GM19239 (cell line): ENCODE measurements around the gene LRRC8C.
"Not testable (repeated sequence)": the region's sequence is repeated elsewhere in the genome, so short reads cannot be mapped to it uniquely, and the experiment has no call there.

Source experiments
- DNase-seq: peaks from one replicate; pipeline ENCODE4 v3.0.0; 2011; ENCODE audit warnings: low spot score; ENCODE audit not compliant: insufficient read length
- FAIRE-seq: peaks from 2 replicates; lab custom pipeline; 2011; peaks lifted over from hg19 to GRCh38; lab: Jason Lieb, UNC

Gene LRRC8C

GRCh38 chr1:89607156-89607555 is 25.8 kb upstream of the LRRC8C start:
- no peak for FAIRE-seq
- DNase-seq, result no peak

GRCh38 chr1:89607586-89608318 is 25.2 kb upstream of the LRRC8C start:
- DNase-seq, result no peak
- no peak for FAIRE-seq

- FAIRE-seq (no peak), DNase-seq (no peak)
These were observed 24.5 kb upstream of the LRRC8C start for GRCh38 chr1:89608319-89608983.

DNA sequence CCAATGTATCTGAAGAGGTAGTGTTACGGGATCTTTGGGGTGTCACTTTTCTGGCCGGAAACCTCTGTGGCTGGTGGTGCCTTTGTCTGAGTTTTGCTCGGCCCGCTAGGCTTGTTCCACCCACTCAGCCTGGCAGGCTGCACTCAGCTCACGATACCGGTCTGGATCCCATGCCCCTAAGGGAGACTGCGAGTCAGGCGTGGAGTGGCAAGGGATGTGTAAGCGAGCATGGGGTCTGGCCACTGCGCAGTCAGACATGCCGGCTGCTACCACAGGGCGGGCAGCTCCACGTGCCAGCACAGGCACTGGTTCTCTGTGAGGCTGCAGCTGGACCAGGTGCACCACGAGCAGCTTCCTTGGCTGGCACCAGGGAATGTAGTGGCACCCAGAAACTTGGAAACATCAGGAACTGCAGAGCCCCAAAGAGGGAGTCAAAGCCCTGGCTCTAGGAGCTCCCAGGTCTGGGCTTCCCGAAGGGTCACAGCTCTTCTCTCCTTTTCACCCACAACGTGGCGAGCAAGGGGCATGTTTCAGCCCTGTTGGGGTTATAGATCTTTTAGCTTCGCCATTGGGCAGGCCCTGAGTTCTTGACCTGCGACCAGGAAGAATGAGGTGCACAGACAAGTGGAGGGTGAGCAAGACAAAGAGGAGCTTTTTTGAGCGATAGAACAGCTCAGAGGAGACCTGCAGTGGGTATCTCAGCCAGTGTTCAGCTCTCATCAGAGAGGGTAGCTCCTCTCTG is 23.8 kb upstream of the LRRC8C start:
- DNase-seq (no peak), FAIRE-seq (no peak)

- FAIRE-seq (no peak), DNase-seq (no peak)
These were observed 23.0 kb upstream of the LRRC8C start for GRCh38 chr1:89609781-89610456.

GRCh38 chr1:89610457-89611011 is 22.4 kb upstream of the LRRC8C start:
- FAIRE-seq (no peak), DNase-seq (no peak)

DNA sequence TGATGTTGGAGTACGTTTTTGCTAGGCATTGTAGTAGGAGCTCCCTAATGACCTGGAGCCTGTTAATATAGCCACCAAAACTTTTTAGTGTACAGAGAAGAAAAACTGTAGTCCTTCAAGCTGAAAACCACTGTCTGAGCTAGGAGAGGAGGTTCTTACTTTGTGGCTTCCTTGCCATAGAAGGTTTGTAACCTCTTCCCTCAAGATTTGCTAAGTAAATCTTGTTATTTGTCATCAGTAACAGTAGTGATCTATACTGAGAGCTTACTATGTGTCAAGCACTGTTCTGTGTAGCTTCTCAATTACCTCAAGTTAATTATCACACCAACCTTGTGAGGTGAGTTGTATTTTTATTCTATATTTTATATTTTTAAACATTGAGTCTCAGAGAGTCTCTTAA is 21.2 kb upstream of the LRRC8C start:
- peak; percentile 36 for DNase-seq
- FAIRE-seq, result peak; percentile 91

DNA sequence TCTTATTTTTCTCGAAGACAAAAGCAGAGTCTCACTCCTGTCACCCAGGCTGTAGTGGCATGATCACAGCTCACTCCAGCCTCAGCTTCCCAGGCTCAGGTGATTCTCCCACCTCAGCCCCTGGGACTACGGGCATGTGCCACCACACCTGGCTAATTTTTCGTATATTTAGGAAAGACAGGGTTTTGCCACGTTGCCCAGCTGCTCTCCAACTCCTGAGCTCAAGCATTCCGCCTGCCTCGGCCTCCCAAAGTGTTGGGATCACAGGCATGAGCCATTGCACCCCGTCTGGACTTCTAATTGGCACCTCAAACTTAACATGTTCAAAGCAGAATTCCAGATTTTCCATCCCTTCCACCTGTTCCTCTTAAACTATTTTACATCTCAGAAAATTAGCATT is 19.0 kb upstream of the LRRC8C start:
- DNase-seq (no peak), FAIRE-seq (no peak)

DNA sequence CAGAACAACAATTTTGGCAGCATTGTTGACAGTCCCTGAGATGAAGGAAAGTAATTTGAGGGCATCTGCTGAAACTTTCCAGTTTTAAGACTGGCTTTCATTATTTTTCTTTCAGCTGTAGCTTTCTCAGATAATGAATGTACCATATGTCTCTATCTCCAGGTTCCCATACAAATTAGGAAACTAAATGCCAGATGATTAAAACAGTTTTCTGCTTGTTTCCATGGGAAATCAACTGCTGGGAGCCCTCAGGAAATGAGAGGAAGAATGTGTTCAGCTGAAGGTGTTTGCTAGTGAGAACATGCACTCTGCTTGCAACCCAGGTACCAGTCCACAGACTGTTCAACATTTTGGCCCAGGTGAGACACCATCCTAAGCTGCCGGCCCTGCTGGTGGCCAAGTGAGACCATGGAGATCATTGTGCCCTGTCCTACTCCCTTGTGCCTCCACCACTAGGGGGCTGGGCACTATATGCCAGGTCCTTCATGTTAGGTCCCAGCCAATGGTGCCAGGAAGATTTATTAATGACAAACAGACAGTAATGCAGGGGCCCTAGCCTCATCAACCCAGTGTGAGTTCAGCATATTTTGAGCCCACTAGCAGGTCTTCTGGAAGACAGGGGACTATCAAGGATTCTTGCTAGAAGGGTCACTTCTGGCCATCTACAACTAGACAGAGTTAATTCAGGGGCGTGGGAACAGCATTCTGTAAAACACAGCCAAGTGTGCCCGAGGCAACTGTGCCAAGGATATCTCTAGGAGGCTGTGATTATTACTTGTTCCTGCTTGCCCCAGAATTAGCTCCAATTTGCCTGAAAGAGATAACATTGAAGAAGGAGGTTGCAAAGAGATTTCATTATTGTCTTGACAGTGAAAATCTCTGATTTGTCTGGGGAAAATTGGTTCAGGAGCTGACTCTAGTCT is 17.0 kb upstream of the LRRC8C start:
- DNase-seq, result no peak
- no peak for FAIRE-seq

DNA sequence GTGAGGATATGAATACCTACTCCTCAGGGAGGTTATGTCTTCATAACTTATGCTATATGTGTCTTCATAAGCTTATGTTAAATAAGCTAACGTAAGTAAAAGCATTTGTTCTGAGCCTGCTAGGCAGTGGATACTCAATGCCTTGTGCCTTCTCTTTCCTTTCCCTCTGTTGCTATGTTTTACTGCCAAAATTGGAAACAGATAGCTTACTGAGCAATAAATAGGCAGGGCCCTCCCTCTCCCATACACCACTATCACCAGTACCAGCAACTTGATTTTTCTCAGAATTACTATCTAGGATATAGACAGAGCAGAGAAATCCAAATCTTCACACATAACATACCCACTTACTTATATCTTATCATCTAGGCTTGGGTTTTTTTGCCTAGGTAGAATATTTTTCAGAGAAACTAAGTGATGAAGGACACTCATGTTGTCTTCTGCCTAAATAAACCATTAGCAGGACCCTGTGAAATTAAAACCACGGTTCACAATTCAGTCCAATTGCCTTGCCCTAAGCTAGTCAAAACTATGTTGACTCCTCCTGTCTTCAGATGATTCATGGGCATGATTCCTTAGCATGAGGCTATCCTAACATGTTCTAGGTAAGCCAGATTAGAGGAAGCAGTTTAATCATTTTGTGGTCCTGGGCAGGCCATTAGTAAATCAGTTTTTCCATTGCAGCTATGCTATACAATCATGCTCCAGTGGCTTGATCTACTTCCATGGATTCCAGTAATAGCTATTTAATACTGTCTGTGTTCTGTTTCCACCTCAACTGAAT is 15.9 kb upstream of the LRRC8C start:
- DNase-seq, result no peak
- no peak for FAIRE-seq

DNA sequence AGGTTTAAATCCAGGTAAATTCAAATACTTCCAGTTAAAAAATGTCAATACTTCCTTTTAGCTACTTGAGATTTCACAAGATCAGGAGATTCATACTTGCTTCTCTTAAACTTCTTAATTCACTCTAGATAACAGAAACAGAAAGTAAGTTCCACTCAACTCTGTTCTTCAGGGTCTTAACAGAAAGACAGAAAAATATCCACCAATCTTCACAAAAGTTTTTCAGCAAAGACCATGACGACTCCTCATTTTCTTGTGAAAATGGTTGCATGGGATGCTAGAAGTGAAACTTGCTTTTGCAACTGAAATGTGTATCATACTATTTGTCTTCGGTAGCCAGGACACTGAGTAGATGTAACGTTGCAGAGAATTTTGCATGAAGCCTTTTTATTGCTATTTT is 12.3 kb upstream of the LRRC8C start:
- DNase-seq, result no peak
- FAIRE-seq, result peak; percentile 79

GRCh38 chr1:89622895-89623294 is 10.0 kb upstream of the LRRC8C start:
- no peak for FAIRE-seq

DNA sequence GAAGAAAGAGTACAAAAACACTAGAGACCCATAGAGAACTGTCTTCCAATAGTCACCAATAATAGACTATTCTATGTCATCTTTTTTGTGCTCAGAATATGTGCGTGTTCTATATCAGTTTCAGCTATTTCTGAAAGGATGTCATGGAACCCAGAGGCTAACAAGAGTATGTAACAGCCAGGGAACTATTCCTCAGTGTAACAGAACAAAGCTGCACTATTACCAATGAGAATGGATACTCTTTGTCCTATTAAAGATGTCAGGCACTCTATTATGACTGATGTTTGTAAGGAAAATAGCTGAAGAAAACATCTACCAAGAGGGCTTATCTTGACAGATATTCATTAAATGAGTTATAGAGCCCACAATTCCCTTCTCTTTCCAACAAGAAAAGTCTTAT is 8.6 kb upstream of the LRRC8C start:
- DNase-seq (no peak), FAIRE-seq (no peak)

More at GRCh38 chr1:89622895-89623294, 10.0 kb upstream of the LRRC8C start:
- no peak for DNase-seq

- no peak for FAIRE-seq
- no peak for DNase-seq
These were observed 8.1 kb upstream of the LRRC8C start for GRCh38 chr1:89624715-89625323.

- FAIRE-seq, result no peak
- no peak for DNase-seq
These were observed 5.3 kb upstream of the LRRC8C start for GRCh38 chr1:89627596-89627962.

GRCh38 chr1:89629146-89629545 is 3.8 kb upstream of the LRRC8C start:
- DNase-seq (no peak), FAIRE-seq (peak; percentile 88)

DNA sequence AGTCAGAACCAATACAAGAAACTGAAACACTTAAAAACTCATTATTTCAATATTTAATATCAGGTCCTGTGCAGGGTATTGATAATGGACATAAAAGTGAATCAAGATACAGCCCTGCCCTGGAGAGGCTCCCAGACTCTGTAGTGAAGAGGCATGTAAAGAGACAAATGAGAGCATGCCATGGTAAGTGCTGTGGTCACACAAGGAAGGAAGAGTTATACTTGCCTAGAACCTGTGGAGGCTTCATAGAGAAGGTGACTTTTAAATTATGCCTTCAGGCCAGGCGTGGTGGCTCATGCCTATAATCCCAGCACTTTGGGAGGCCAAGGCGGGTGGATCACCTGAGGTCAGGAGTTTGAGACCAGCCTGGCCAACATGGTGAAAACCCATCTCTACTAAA is 3.3 kb upstream of the LRRC8C start:
- not testable (repeated sequence) for DNase-seq
- peak; percentile 56 for FAIRE-seq

DNA sequence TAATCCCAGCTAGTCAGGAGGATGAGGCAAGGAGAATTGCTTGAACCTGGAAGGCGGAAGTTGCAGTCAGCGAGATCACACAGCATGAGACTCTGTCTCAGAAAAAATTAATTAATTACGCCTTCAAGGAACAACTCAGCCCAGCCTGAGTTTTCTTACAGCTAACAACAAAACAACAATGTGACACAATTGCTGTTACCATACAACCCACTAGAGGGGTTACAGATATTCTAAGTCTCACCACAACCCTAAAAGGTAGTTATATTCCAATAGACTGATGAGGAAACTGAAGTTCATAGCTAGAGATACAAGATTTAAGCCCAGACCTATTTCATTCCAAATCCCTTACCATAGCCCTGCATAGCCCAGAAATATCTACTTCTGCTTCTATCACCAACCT is 2.9 kb upstream of the LRRC8C start:
- DNase-seq (no peak), FAIRE-seq (no peak)
